Pulmonary artery endothelial cell (primary cell): Measurements from ENCODE around the gene RAPGEF1. TPM values are rescaled to one million over a fixed set of nuclear protein-coding genes. Genes with fewer than 3 reads are reported as not detected.

ENCODE experiments used
- DNase-seq: peaks from one replicate; pipeline ENCODE4 v3.0.0-alpha.2; 2011; ENCODE audit warnings: low read depth, low spot score
- total RNA-seq: library from RNA; depleted of rRNA; stranded (reverse); fragments of >200 nt; gene quantifications from 2 replicates; pipeline ENCODE4 v1.2.3, GENCODE V29; 2014

Gene RAPGEF1
- total RNA-seq, 1 donor from 2014 or later: 49.3 TPM

DNA sequence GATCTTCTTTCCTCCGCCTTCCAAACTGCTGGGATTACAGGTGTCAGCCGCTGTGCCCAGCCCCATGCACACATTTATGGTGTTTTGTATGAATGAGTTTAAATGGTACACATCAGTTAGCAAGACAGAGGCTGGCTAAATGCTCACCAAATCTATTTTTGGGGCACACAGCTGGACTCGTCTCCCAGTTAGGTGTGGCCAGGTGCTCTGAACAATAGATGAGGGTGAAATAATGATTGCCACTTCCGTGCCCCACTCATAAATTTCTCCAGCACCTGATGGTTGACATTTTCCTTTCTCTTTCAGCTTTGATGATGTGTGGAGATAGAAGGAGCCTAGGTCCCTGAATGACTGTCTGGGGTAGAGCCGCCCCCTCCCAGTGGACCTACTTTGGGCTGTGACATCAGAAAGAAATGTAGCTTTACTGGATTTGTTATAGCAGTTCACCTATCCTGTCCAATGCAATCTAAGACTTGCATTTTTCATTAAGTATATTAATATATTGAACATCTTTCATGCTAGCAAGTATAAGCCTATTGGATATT is 8.6 kb upstream of the RAPGEF1 start:
- no peak for DNase-seq

DNA sequence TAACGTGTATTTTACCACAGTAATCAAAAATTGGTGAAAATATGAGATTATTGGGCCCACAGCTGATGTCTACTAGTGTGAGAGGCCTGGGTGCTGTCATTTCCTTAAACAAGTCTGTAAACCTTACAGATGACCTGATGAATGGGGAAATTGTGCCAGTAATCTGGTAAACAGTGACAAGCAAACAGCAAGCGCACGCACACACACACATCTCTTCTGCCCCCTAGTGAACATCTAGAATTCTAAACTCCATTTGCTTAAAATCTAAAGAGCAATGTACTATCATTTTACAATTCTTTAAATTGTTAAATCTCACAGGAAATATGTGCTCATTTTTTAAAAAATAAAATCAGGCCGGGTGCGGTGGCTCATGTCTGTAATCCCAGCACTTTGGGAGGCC is 7.5 kb upstream of the RAPGEF1 start:
- peak; percentile 59 for DNase-seq

DNA sequence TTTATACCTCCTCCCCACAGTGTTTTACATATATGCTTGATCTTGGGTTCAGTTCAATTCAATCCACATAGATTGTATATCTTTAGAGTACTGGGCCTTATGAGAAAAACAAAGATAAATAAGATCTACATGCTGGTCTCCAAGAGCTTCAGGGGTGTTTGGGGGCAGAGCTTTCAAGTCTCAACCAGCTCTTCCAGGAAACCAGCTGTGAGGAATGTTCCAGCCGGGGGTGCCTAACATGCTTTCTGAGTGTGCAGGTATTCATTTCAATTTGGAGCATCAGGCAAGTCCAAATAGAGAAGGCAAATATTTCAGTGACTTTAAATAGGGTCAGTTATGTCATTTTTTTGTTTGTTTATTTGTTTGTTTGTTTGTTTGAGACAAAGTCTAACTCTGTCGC is 5.7 kb upstream of the RAPGEF1 start:
- no peak for DNase-seq

DNA sequence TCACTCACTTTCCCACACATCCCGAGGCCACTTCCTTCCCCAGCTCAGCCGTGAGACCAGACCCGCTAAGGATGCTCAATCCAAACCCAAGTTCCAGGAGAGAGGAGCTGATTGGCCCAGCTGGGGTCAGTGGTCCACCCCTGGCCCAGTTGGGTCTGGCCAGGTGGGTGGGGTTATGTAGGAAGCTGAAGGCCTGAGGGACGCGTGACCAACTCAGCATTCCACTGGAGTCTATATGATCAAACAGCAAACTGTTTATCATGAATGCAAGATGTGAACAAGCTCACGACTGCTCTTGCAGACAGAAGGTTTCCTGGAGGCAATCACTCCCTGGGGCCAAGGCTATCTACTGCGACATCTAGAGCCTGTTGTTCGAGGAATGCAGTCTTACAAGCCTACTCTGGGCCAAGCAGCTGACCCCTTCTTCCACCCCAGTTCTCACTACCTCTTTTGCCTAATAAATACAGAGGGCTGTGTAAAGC is 4.9 kb upstream of the RAPGEF1 start:
- no peak for DNase-seq

DNA sequence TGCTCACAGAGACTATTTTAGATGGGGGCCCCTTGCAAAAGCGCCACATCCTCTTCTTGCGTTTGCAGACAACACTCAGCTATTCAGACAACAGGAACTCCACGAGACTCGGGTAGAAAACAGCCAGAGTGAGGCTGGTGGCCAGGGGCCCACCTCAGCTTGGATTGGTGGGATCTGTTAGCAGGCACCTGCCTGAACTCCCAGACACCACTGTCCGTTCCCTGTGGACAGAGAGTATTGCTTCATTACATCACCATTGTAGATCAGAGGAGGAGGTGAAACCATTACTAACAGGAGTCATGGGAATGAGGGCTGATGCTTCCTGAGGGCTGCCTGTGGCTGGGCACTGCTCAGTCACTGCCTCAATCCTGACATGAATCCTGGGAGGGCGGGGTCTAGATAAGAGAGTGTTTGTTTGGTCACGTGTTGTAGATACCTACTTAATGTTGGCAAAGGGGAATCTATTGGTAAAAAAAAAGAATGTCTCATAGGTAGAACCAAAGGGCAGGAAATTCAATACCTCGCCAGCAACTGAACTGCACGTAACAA is 4.4 kb upstream of the RAPGEF1 start:
- no peak for DNase-seq

DNA sequence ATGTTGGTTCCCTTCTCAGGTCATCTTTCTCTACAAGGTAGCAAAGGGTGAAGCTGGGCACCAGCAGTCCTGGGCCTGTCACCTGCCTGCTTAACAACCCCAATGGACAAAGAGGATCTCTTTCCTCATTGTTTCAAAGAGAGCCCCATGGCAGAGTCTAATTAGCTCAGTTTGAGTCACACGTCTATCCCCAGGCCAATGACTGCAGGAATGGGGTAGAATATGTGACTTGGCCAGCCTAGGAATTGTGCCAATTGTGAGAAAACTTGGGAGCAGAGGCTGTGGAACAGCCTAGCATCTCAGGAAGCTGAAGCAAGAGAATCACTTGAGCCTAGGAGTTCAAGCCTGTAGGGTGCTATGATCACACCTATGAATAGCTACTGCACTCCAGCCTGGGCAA is 3.6 kb upstream of the RAPGEF1 start:
- DNase-seq: no peak

DNA sequence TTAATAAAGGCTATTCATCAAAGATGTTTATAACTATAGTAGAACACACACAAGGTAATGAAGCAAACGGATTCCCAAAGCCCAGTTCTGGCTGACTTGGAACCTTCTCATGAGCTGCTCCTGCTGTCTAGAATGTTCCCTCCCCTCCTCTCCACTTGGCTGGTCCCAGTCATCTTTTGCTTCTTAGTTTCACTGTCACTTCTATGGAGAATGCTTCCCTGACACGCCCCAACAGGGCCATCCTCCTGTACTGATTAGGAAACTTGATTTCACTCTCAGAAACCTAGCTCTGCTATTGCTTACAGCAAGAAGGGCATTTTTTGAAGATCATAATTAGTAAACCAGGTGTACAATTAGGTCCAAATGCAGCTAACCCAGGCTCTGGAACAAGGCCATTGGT is 3.2 kb upstream of the RAPGEF1 start:
- DNase-seq: no peak

DNA sequence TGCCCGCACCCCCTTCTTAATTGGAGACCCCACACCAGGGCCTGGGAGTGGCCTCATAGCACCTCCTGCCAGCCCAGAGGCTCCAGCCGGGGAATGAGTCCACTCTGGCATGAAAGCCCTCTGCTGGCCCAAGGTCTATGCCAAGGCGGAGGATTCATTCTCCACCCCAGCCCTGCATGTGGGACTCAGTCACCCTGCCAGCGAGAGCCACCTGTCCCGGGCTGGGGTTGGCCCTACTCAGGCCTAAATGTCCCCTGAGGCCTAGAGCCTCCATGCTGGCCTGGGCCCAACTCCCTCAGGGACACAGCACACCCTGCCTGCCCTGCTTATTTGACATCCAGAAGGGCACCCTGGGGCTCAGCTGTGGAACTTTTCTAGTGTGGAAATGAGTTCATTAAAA is 1.0 kb upstream of the RAPGEF1 start:
- DNase-seq: no peak

DNA sequence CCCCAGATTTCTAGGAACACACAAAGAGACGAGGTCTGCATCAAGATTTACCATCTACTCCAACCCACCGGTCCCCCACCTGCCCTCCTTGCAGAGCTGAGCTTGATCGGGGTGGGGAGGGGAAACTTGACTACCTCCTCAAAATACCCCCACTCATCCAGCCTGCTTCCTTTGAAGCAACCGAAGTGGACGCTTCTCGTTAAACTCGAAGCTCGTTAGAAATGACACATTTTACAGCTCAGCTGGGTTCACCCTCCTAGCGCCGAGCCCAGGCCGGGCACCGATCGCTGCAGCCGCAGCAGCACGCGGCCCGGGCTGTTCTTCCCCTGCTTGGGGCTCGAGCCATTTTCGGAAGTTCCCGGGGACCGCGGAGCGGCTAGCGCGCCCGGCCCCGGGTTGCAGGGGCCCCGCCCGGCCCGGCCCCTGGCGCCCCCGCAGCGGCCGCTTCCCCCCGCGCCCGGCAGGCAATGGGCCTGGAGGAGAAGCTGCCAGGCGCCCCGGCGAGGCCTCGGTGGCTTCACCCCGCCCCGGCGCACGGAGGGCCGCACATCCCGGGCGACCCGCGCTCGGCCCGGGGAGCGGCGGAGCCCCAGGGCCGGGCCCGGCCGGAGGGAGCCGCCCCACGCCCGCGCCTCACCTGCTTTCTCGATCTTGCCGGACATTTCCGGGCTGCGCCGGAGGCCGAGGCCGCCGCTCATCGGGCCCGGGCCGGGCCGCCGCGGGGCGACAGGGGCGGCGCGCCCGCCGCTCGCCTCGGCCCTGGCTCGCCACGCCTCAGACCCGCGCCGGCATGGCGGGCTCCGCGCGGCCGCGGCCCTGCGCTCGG is 530 bp downstream of the RAPGEF1 start:
- DNase-seq: no peak

DNA sequence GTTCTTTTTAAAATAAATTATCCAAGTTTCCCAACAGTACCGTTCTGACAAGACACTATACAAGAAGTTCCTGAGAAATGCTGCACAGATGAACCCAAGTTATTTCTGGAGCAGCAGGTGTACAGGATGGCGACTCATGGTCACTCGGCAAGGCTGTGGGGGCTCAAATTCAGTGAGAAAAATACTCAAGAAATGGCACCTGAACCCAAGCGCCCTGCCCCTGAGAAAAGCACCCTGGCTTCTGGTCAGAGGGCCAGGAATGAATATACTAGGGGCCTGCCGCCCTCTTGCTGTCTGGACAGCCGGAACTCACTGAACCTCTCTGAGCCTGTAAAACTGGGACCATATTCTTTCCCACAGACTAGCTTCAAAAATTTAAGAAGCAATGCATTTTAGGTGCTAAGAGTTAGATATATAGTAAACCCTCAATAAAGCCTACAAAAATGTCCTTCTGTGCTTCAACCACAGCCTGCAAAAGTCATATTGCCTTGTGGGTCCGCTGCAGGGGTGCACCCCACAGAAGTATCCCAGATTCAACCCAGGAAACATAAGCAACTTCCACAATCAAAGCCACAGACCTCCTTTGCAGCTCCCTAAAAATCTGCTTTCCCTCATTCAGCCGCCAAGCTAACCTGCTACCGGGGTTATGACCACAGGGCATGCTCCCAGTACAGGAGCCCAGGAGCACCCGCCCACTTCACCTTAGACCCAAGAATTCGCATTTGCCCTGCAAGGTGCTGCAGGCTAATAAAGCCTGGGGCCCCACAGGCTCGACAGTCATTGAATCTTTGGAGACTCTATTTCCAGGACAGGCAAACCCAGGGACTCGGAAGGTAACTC is 1.4 kb downstream of the RAPGEF1 start:
- no peak for DNase-seq

DNA sequence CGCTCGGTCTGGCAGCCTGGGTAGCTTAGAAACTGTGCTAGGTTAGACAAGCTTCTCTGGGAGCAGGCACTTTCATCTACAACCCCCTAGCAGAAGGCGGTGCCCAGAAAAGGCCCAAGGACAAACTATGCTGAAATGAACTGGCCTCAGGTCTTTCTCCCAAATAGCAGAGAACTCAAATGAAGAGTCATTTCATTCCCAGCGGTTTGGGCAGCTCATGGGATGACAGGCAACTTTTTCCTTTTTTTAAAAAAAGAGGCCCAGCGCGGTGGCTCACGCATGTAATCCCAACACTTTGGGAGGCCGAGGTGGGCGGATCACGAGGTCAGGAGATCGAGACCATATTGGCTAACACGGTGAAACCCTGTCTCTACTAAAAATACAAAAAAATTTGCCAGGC is 2.5 kb downstream of the RAPGEF1 start:
- DNase-seq: no peak

DNA sequence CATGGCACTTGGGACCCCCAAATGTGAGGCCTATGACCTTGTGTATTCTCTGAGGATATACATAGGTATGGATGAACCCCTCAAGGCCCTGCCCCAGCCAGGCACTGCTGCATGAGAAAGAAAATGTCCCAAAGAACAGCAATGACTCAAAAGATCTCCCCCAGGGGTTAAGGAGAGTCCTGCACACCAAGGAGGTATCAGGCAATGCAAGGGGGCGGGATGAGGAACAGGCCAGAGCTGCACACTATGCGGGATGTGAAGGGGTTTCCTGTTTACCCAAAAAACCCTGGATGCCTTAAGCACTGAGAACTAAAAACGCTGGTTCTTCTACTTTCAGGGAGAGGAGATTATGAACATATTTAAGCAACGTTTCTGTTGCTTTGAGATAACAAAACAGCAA is 3.4 kb downstream of the RAPGEF1 start:
- DNase-seq: no peak

DNA sequence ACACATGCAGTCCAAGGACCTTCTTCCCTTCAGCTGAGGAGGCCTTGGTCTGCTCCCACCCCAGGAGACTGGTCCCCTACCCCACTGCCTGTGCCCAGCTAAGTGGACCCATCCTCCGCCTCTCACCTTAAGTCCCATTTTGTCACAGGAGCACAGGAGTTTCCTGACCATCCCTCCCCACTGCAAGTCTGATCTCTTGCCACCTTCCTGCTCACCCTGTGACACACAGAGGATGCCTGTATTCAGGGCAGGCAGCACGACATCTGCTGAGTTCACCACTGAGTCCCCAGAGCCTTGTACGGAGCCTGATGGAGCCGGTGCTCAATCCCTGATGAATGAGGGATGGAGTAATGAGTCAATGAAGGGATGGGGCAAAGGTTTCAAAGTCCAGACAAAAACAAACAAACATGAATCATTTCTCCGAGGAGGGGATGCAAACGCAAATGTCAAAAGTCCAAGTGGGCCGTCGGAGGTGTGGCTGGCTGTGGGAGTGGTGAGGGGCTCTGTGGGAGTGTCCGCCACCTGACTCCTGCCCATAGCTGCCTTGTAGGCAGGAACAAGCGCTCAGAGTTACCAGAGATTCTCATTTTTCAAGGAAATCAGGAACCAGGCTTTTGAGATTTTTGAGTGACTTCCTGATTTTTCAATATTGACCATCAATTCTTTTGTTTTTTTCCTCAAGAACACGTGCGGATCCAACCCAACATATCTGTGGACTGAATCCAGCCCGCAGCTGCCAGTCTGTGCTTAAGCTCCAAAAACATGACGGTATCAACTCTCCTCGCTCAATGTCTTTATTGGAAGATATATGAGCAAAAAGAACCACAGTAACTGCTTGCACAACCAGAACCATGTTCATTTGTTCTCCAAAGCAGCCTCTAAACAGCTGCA is 4.4 kb downstream of the RAPGEF1 start:
- DNase-seq: no peak

DNA sequence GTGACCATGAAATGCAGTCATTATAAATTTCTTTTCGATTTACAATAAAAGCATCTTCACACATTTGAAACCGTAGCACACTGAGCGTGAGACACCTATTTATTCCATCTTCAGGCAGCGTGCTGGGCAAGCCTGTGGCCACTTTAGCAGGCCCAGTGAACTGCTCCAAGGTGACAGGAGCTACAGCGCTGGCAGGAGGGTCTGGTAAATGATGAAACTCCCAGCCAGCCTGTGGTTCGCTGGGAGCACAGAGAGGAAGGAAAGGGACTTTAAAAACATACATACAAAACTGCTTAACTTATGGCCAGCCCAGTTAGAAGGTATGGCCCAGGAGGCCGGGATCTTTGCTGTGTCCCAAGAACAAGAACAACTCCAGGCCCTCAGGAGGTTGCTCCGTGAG is 5.1 kb downstream of the RAPGEF1 start:
- DNase-seq: no peak

DNA sequence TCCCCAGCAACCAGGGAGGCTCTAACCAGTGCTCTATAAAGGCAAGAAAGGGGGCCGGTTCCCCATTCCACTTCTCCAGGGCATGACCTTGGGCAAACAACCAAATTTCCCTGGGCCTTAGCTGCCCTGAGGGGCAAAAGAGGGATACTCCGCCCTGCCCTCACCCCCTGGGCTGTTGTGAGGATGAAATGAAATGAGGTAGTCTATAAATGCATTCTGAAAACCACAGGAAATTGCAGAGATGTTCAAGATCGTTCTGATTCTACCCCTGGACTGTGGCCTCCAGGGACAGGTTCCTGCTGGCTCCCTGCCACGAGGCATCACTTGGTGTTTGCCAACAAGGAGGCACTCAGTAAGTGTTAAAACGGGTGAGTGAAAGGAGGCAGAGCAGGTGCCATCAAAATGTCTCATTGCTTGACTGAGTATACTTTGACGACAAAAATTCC is 5.7 kb downstream of the RAPGEF1 start:
- DNase-seq: no peak

DNA sequence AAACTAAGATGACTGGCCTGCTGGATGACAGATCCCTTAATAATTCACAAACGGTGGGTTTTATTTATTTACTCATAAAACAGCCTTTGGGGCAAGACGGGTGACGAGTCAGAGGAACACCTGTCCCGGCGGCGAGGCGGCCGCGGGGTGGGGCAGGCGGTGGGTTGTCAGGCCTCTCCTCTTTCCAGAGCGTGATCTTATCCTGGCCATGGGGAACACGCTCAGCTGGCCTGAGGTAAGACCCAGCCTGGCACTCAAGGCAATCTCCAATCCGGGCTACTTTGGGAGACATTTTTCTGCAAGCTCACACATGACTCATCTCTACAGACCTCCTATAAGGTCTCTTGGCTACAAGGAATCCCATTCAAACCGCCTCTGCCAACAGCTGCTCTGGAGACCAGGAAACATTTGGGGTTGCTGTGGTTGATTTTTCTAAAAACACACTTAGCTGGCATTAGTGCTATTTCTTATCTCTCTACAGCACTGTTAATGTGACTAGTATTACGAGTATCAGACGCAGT is 6.3 kb downstream of the RAPGEF1 start:
- DNase-seq: peak; percentile 94

DNA sequence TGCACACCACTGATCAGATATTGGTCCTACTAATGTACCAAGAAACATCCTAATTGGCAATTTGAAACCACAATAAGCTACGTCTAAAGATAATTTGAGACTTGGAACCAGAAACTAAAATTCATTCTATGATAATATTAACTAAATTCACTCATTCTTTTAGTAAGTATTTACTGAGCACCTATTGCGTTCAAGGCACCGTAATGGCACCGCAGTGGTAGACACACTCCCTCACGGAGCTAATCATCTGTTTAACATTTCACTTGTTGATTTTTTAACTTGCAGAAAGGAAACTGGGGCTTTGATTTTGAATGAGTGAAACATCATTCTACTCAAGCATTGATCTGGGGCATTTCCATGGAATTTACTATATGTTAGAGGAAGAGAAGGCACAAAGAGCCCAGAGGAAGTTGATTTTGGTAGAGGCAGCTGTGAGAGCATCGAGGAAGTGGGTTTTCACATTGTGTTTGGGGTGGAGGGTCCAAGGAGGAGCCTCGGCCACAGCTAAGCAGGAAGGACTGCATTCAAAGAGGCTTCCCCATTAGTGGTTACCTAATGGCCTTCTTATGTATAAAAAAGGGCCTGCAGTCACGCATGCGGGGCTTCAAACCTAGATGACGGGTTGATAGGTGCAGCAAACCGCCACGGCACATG is 7.1 kb downstream of the RAPGEF1 start:
- DNase-seq: no peak

DNA sequence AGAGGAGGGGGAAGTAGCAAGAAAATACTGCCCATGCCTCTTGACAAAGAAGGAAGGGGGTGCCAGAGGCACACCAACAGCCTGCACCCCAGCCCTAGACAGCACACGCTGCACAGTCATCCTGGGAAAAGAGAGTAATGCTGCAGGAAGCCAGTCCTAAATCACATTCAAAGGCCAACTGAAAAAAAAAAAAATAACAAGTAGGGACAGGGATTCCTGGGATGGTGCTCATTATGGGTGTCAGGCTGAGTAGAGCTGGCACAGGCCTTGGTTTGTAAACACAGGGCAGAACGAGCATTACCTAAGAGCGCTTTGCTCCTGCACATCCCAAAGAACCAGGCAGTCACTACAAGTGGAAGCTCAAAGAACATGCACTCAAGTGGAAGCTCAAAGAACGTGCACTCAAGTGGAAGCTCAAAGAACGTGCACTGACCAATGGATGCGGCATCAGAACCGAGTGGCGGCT is 7.8 kb downstream of the RAPGEF1 start:
- no peak for DNase-seq

DNA sequence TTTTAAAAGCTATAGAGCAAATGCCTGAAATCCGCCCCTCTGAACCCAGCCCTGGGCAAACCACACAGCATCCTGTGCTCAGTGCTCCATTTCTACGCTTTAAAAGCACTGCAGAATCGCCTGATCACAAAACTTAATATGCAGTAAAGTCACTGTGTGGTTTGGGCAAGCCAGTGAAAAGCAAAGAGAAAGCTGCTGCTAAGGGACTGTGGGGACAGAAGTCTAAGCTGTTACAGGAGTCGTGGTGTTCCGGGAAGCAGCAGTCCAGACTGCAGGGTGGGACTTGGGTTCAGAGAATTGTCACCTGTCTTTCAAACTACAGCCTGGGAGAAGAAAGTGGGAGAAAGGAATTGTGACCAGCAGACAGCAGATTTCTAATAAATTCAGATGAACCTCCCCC is 8.2 kb downstream of the RAPGEF1 start:
- DNase-seq: no peak

DNA sequence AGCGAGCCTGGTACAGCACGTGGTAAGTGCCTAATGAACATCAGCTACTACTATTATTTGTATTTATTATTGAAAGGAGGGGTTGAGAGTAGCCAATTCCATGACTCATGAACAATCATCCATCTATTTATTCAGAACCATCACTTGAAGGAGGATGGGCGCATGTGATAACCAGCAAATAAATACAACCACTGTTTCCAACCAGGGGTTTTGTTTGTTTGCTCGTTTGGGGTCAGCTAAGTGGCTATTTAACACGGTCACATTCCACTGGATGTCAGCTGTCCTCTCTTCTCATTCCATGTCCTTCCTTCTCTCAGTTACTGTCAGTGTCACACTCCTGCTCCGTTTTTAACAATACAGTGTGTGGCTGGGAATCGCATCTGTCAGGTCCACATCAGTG is 8.6 kb downstream of the RAPGEF1 start:
- no peak for DNase-seq
